ENCODE data around the gene FAM234B. TPM values are rescaled to one million over a fixed set of nuclear protein-coding genes. Genes with fewer than 3 reads are reported as not detected.

Gene FAM234B
- total RNA-seq, 1 experiment from 2014 or later, result 20.8 TPM

DNA sequence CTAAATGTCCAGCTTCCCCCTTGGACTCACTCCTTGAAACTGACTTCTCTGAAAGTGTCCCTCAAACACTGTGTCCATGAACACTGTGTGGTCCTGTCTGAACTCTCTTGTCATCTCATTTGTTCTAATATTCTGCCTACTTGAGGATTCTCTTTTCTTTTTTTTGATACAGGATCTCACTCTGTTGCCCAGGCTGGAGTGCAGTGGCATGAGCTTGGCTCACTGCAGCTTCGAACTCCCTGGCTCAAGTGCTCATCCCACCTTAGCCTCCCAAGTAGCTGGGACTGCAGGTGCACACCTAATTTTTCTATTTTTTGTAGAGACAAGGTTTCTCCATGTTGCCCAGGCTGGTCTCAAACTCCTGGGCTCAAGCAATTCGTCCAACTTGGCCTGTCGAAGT, 39.2 kb upstream of the FAM234B start:
- H3K23me2 ChIP-seq (ENCODE audit: insufficient read length, low read depth, low read length, poor library complexity, severe bottlenecking), result peaks cover 9% of the 10 kb centered on the region
- no peak overlapping the region for H3T11ph ChIP-seq (ENCODE audit: low read length)
- no peak overlapping the region for H2AFZ ChIP-seq (ENCODE audit: low read length)
- peak overlapping the region in 2 of 3 experiments; percentile 42 to 83; a peak in 2 of 7 replicates for H3K27ac Mint-ChIP-seq
- H3K56ac ChIP-seq (ENCODE audit: insufficient read length, low read depth, low read length), result no peak overlapping the region
- H3K9me3 ChIP-seq (ENCODE audit: control insufficient read depth, low read depth, low read length), result no peaks in the 10 kb centered on the region
- peaks cover 0 to 3% of the 10 kb centered on the region in 2 experiments; a peak in 2 of 5 replicates for H3K9me3 Mint-ChIP-seq
- TF ChIP-seq, protein P1, sequence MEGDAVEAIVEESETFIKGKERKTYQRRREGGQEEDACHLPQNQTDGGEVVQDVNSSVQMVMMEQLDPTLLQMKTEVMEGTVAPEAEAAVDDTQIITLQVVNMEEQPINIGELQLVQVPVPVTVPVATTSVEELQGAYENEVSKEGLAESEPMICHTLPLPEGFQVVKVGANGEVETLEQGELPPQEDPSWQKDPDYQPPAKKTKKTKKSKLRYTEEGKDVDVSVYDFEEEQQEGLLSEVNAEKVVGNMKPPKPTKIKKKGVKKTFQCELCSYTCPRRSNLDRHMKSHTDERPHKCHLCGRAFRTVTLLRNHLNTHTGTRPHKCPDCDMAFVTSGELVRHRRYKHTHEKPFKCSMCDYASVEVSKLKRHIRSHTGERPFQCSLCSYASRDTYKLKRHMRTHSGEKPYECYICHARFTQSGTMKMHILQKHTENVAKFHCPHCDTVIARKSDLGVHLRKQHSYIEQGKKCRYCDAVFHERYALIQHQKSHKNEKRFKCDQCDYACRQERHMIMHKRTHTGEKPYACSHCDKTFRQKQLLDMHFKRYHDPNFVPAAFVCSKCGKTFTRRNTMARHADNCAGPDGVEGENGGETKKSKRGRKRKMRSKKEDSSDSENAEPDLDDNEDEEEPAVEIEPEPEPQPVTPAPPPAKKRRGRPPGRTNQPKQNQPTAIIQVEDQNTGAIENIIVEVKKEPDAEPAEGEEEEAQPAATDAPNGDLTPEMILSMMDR (conservative IDR thresholded peaks at IDR 0.05), result no peak
- no peak overlapping the region for H3K14ac ChIP-seq (ENCODE audit: insufficient read depth, low read length)
- H3K27me3 ChIP-seq (ENCODE audit: insufficient read depth, low read length), result no peaks in the 10 kb centered on the region; the same call in 1 of the 2 replicates
- H3K79me2 ChIP-seq (ENCODE audit: insufficient read depth, low read length), result no peaks in the 10 kb centered on the region
- no peak overlapping the region for H3K4me3 Mint-ChIP-seq
- no peak overlapping the region for H2BK120ac ChIP-seq (ENCODE audit: low read depth, low read length, poor library complexity, severe bottlenecking)
- H2AK5ac ChIP-seq (ENCODE audit: insufficient read length, low read length), result no peak overlapping the region
- no peak overlapping the region for H2BK20ac ChIP-seq (ENCODE audit: low read depth, low read length, poor library complexity, severe bottlenecking)
- no peaks in the 10 kb centered on the region for H3K79me1 ChIP-seq (ENCODE audit: insufficient read depth, low read depth, low read length, poor library complexity, severe bottlenecking)
- no peak overlapping the region for H3K18ac ChIP-seq (ENCODE audit: insufficient read length, low read depth, low read length)
- no peak overlapping the region for H2BK12ac ChIP-seq (ENCODE audit: insufficient read length, low read depth, low read length)
- H2BK5ac ChIP-seq (ENCODE audit: insufficient read length, low read length), result no peak overlapping the region
- H3K4me1 Mint-ChIP-seq, result peaks cover 26 to 37% of the 10 kb centered on the region in 2 experiments
- no peak overlapping the region for H4K91ac ChIP-seq (ENCODE audit: insufficient read length, low read depth, low read length)
- no peak overlapping the region for H3K4me2 ChIP-seq (ENCODE audit: insufficient read depth, insufficient read length, low read length)
- no peak overlapping the region for H4K8ac ChIP-seq (replicated peaks; ENCODE audit: insufficient read length, low read depth, low read length)
- WGBS (ENCODE audit: extremely low coverage, insufficient read length, low lambda C conversion rate), result no CpG with 5 or more reads among the region's 3 CpGs
- no peaks in the 10 kb centered on the region for H4K20me1 ChIP-seq (ENCODE audit: control insufficient read depth, insufficient read depth, insufficient read length)
- no peak overlapping the region for H3K4ac ChIP-seq (ENCODE audit: low read depth, low read length)
- H3K9ac ChIP-seq (ENCODE audit: extremely low read depth, insufficient read length, low read length), result no peak overlapping the region
- H3K4me1 ChIP-seq (ENCODE audit: insufficient read depth, low read length), result peaks cover 7% of the 10 kb centered on the region; the same call in 1 of the 2 replicates
- peaks cover 4 to 15% (median 14%) of the 10 kb centered on the region in 3 experiments for H3K36me3 Mint-ChIP-seq (ENCODE audit: insufficient read depth in 1 of 3, low read depth in 3 of 3)
- no peak overlapping the region for H4K5ac ChIP-seq (ENCODE audit: insufficient read length, low read depth, low read length)
- DNase-seq, result no peak
- H3K27me3 Mint-ChIP-seq (ENCODE audit: low read depth), result peaks cover 24% of the 10 kb centered on the region
- H2BK15ac ChIP-seq (ENCODE audit: low read depth, low read length), result no peak overlapping the region
- no peak overlapping the region for H3K27ac ChIP-seq (ENCODE audit: insufficient read length, low read depth, low read length)
- no peak overlapping the region for H3K23ac ChIP-seq (ENCODE audit: insufficient read length, low read depth, low read length)
